Measurements from ENCODE around the gene ELOVL6. TPM values are rescaled to one million over a fixed set of nuclear protein-coding genes. Genes with fewer than 3 reads are reported as not detected.
A peak's percentile ranks its signal among the peaks of the same experiment; 100 is the strongest.

ELOVL6 gene
- total RNA-seq, 2 donors from 2014 or later = 1.3 to 1.6 TPM

DNA sequence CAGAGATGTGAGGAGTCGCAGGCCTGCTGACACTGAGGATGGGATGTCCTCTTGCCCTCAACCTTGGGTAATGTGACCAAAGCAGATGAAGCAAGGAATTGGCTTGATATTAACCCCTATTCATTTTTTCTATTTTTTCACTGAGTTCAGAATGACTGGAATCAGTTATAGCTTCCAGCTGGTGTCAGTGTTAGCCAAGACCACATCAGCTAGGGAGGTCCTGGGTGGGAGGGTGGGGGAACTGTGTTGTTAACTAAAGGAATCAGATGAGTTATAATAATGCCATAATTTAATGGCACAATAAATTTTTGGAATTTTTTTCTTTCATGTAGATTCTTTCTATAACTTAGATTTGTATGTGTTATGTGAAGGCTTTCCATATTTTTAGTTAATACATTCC is 193.9 kb downstream of the ELOVL6 start:
- no peak for DNase-seq (ENCODE audit: low spot score)
- no peak for TF ChIP-seq POLR2AphosphoS5 (IDR thresholded peaks at IDR 0.05)
- TF ChIP-seq, protein P1, sequence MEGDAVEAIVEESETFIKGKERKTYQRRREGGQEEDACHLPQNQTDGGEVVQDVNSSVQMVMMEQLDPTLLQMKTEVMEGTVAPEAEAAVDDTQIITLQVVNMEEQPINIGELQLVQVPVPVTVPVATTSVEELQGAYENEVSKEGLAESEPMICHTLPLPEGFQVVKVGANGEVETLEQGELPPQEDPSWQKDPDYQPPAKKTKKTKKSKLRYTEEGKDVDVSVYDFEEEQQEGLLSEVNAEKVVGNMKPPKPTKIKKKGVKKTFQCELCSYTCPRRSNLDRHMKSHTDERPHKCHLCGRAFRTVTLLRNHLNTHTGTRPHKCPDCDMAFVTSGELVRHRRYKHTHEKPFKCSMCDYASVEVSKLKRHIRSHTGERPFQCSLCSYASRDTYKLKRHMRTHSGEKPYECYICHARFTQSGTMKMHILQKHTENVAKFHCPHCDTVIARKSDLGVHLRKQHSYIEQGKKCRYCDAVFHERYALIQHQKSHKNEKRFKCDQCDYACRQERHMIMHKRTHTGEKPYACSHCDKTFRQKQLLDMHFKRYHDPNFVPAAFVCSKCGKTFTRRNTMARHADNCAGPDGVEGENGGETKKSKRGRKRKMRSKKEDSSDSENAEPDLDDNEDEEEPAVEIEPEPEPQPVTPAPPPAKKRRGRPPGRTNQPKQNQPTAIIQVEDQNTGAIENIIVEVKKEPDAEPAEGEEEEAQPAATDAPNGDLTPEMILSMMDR (IDR thresholded peaks at IDR 0.05) = no peak
- no peak for TF ChIP-seq POLR2A (IDR thresholded peaks at IDR 0.05)

DNA sequence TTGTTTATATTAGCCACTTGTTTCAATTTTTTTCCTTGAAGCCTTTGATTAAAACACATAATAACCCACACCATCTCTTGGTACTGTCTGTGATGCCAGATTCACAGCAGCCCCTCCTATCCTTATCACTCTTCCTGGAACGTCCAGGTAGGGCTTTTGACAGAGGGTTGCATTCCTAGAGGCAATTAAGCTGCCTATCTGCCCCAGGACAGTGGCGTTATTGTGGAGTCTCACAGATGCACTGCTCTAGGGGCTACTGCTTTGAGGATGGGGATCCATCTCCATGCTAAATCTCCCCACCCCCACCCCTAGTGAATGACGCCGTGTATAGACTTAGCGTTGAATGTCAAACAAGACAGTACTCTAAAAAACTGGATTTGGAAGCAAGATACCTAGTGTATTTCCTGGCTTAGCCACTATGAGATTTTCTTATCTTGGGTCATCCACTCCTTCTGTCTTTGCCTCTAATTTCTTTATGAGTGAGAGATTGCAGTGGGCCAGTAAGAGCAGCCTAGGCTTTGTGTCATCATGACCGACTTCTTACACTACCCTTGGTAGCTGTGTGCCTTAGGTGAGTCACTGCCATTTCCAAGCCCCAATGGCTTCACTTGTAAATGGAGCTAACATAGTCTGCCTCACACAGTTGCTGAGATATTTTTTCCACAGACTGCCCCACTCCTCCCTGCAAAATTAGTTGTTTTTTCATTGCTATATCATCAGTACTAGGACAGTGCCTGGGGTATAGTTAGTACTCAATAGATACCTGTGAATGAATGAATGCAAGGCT is 194.8 kb downstream of the ELOVL6 start:
- DNase-seq (ENCODE audit: low spot score) = no peak
- no peak for TF ChIP-seq POLR2AphosphoS5 (IDR thresholded peaks at IDR 0.05)
- TF ChIP-seq POLR2A (IDR thresholded peaks at IDR 0.05) = no peak
- TF ChIP-seq, protein P1 (IDR thresholded peaks at IDR 0.05) = no peak
- intact Hi-C loops (cut with DNase I) = no loop called here
- no peaks in the 10 kb centered on the region for H3K27me3 ChIP-seq (replicated peaks; ENCODE audit: insufficient read depth)
- no peaks in the 10 kb centered on the region for H3K36me3 ChIP-seq
- H3K9me3 ChIP-seq = no peaks in the 10 kb centered on the region
- no peak overlapping the region for H3K4me3 ChIP-seq
- H3K27ac ChIP-seq = no peak overlapping the region
- peaks cover 5% of the 10 kb centered on the region for H3K4me1 ChIP-seq (replicated peaks)
- 72% methylated on average over 6 of the region's 6 CpGs for WGBS

More for the DNA sequence above, 193.9 kb downstream of the ELOVL6 start:
- Histone ChIP-seq H3K36me3 (no peaks in the 10 kb centered on the region), H3K4me1 (replicated peaks) (no peaks in the 10 kb centered on the region), H3K27me3 (replicated peaks; ENCODE audit: insufficient read depth) (no peaks in the 10 kb centered on the region), H3K4me3 (no peak overlapping the region), H3K9me3 (no peaks in the 10 kb centered on the region), H3K27ac (no peak overlapping the region)
- intact Hi-C loops (cut with DNase I) = no loop called here
- 91% methylated on average over 1 of the region's 1 CpG for WGBS

DNA sequence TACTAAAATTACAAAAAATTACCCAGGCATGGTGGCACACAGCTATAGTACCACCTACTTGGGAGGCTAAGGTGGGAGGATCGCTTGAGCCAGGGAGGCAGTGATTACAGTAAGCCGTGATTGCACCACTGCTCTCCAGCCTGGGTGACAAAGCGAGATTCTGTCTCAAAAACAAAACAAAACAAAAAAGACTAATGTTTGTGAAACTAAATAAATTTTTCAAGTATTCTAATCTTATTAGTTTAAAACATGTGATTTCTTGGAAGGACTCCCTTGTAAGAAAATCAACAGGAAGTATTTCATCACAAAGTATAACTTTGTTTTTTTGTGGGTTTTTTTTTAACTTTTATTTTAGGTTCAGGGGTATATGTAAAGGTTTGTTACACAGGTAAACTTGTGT is 196.1 kb downstream of the ELOVL6 start:
- intact Hi-C loops (cut with DNase I) = no loop called here
- Histone ChIP-seq H3K4me3 (no peak overlapping the region), H3K36me3 (no peaks in the 10 kb centered on the region), H3K9me3 (no peaks in the 10 kb centered on the region), H3K4me1 (replicated peaks) (peaks cover 5% of the 10 kb centered on the region), H3K27ac (peak overlapping the region; percentile 47 to 48), H3K27me3 (replicated peaks; ENCODE audit: insufficient read depth) (no peaks in the 10 kb centered on the region)
- TF ChIP-seq, protein P1 (IDR thresholded peaks at IDR 0.05) = no peak
- TF ChIP-seq POLR2AphosphoS5 (IDR thresholded peaks at IDR 0.05) (no peak), POLR2A (IDR thresholded peaks at IDR 0.05) (no peak)
- DNase-seq (ENCODE audit: low spot score) = no peak
- 80% methylated on average over 3 of the region's 3 CpGs for WGBS

DNA sequence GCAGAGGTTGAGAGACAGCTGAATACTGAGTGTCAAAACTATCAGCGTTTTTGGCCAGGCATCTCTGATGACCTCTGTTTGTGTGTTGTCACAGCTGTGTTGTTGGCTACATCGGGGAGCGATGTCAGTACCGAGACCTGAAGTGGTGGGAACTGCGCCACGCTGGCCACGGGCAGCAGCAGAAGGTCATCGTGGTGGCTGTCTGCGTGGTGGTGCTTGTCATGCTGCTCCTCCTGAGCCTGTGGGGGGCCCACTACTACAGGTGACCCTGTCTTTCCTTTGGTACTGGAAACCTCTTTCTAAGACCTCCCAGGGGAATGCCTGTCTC is 198.9 kb downstream of the ELOVL6 start:
- intact Hi-C loops (cut with DNase I) = loop anchor here (2.0 kb wide), 1 partner anchor 515 kb away; no protein-coding TSS in a partner anchor
- TF ChIP-seq POLR2AphosphoS5 (IDR thresholded peaks at IDR 0.05) (no peak), POLR2A (IDR thresholded peaks at IDR 0.05) (no peak)
- TF ChIP-seq, protein P1 (IDR thresholded peaks at IDR 0.05) = no peak
- H3K4me1 ChIP-seq (replicated peaks) = peaks cover 5% of the 10 kb centered on the region

More for the DNA sequence above, 198.9 kb downstream of the ELOVL6 start:
- 56% methylated on average over 9 of the region's 9 CpGs for WGBS
- DNase-seq (ENCODE audit: low spot score) = no peak
- Histone ChIP-seq H3K27ac (peak overlapping the region; percentile 12 to 36), H3K9me3 (no peaks in the 10 kb centered on the region), H3K4me3 (no peak overlapping the region), H3K27me3 (replicated peaks; ENCODE audit: insufficient read depth) (no peaks in the 10 kb centered on the region), H3K36me3 (no peaks in the 10 kb centered on the region)

All from prostate gland (tissue), 2 donors.